ENCODE data around the gene INPP5E.

INPP5E gene

GRCh38 chr9:136455043-136456002 lies 15.7 kb upstream of the INPP5E start:
- no peak for TF ChIP-seq CTCF (IDR thresholded peaks at IDR 0.05; ENCODE audit: borderline replicate concordance, insufficient read depth, low read depth, low read length)
- no peak overlapping the region for H3K4me3 ChIP-seq (ENCODE audit: low read depth, low read length)

GRCh38 chr9:136454026-136454796 lies 14.6 kb upstream of the INPP5E start:
- H3K4me3 ChIP-seq (ENCODE audit: low read depth, low read length), result no peak overlapping the region

GRCh38 chr9:136453326-136453725 lies 13.7 kb upstream of the INPP5E start:
- TF ChIP-seq CTCF (IDR thresholded peaks at IDR 0.05; ENCODE audit: borderline replicate concordance, insufficient read depth, low read depth, low read length), result no peak
- H3K4me3 ChIP-seq (ENCODE audit: low read depth, low read length), result no peak overlapping the region

More at GRCh38 chr9:136454026-136454796, 14.6 kb upstream of the INPP5E start:
- no peak for TF ChIP-seq CTCF (IDR thresholded peaks at IDR 0.05; ENCODE audit: borderline replicate concordance, insufficient read depth, low read depth, low read length)

GRCh38 chr9:136451221-136451877 lies 11.7 kb upstream of the INPP5E start:
- TF ChIP-seq CTCF (IDR thresholded peaks at IDR 0.05; ENCODE audit: borderline replicate concordance, insufficient read depth, low read depth, low read length), result no peak
- H3K4me3 ChIP-seq (ENCODE audit: low read depth, low read length), result no peak overlapping the region

GRCh38 chr9:136448655-136449054 lies 9.0 kb upstream of the INPP5E start:
- no peak for TF ChIP-seq CTCF (IDR thresholded peaks at IDR 0.05; ENCODE audit: borderline replicate concordance, insufficient read depth, low read depth, low read length)
- H3K4me3 ChIP-seq (ENCODE audit: low read depth, low read length), result no peak overlapping the region

GRCh38 chr9:136447173-136447778 lies 7.6 kb upstream of the INPP5E start:
- no peak overlapping the region for H3K4me3 ChIP-seq (ENCODE audit: low read depth, low read length)
- TF ChIP-seq CTCF (IDR thresholded peaks at IDR 0.05; ENCODE audit: borderline replicate concordance, insufficient read depth, low read depth, low read length), result no peak

Data from GM12875 (cell line).